ENCODE measurements around the gene POLR2H.

POLR2H gene

GRCh38 chr3:184345317-184346144, 16.0 kb upstream of the POLR2H start:
- DNase-seq (ENCODE audit: extremely low read depth, low read depth), result no peak
- TF ChIP-seq, protein P1, sequence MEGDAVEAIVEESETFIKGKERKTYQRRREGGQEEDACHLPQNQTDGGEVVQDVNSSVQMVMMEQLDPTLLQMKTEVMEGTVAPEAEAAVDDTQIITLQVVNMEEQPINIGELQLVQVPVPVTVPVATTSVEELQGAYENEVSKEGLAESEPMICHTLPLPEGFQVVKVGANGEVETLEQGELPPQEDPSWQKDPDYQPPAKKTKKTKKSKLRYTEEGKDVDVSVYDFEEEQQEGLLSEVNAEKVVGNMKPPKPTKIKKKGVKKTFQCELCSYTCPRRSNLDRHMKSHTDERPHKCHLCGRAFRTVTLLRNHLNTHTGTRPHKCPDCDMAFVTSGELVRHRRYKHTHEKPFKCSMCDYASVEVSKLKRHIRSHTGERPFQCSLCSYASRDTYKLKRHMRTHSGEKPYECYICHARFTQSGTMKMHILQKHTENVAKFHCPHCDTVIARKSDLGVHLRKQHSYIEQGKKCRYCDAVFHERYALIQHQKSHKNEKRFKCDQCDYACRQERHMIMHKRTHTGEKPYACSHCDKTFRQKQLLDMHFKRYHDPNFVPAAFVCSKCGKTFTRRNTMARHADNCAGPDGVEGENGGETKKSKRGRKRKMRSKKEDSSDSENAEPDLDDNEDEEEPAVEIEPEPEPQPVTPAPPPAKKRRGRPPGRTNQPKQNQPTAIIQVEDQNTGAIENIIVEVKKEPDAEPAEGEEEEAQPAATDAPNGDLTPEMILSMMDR (IDR thresholded peaks at IDR 0.05; ENCODE audit: low read depth, low read length, missing control alignments), result peak; percentile 54
- H3K4me3 ChIP-seq (replicated peaks; ENCODE audit: low read depth, low read length), result no peak overlapping the region

GRCh38 chr3:184346480-184347190, 14.9 kb upstream of the POLR2H start:
- TF ChIP-seq, protein P1 (IDR thresholded peaks at IDR 0.05; ENCODE audit: low read depth, low read length, missing control alignments), result no peak
- no peak overlapping the region for H3K4me3 ChIP-seq (replicated peaks; ENCODE audit: low read depth, low read length)
- DNase-seq (ENCODE audit: extremely low read depth, low read depth), result no peak

DNA sequence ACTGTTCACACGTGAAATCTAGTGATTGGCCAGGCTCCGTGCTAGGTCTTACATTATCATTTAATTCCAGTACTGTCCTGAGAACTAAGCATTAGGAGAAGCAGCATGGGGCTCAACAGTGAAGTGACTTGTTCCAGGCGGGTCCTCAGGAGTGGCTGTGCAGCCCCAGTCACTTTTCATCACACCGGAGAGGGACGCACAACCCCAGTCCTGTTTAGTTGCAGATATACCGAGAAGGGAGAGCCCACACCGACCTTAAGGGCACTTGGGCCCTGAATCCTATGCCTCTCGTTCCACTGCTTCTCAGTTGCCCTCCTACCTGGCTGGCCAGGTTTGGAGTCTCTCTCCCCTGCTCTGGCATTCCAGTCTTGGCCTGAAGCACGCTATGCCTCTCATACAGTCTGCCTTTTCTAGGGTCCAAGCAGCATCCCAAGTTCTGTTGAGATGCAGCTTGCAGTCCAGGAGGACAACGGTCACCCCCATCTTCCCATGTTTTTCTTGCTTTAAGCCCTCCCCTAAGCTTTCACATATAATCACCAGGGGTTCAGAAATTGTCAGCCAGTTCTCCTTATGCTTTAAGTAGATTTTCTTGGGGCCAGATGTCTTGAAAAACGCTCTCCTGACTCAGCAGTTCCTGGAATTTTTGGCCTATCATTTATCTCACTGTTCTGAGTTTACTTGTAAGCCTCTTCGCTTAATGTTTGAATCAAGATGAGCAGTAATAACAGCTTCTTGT, 14.0 kb upstream of the POLR2H start:
- no peak for DNase-seq (ENCODE audit: extremely low read depth, low read depth)
- no peak overlapping the region for H3K4me3 ChIP-seq (replicated peaks; ENCODE audit: low read depth, low read length)
- TF ChIP-seq, protein P1 (IDR thresholded peaks at IDR 0.05; ENCODE audit: low read depth, low read length, missing control alignments), result no peak

GRCh38 chr3:184348057-184348382, 13.5 kb upstream of the POLR2H start:
- H3K4me3 ChIP-seq (replicated peaks; ENCODE audit: low read depth, low read length), result no peak overlapping the region
- DNase-seq (ENCODE audit: extremely low read depth, low read depth), result no peak
- TF ChIP-seq, protein P1 (IDR thresholded peaks at IDR 0.05; ENCODE audit: low read depth, low read length, missing control alignments), result no peak

GRCh38 chr3:184349563-184350470, 11.7 kb upstream of the POLR2H start:
- TF ChIP-seq, protein P1 (IDR thresholded peaks at IDR 0.05; ENCODE audit: low read depth, low read length, missing control alignments), result no peak
- DNase-seq (ENCODE audit: extremely low read depth, low read depth), result no peak
- H3K4me3 ChIP-seq (replicated peaks; ENCODE audit: low read depth, low read length), result no peak overlapping the region

DNA sequence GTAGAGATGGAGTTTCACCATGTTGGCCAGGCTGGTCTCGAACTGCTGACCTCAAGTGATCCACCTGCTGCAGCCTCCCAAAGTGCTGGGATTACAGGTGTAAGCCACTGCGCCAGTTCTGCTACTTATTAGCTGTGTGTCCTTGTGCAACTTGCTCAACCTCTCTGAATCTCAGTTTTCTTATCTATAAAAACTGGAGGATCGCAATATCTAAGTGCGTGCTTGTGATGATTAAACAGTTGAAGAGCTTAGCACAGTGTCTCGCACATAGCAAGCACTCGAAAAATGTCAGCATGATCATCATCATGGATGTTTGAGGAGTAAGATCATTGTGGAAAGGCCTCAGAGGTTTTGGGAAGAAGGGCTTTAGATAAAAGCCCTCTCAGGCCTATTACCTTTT, 10.9 kb upstream of the POLR2H start:
- DNase-seq (ENCODE audit: extremely low read depth, low read depth), result no peak
- H3K4me3 ChIP-seq (replicated peaks; ENCODE audit: low read depth, low read length), result no peak overlapping the region
- TF ChIP-seq, protein P1 (IDR thresholded peaks at IDR 0.05; ENCODE audit: low read depth, low read length, missing control alignments), result no peak

Measured in HFF-Myc (cell line).